GM23338 (cell line): ENCODE results near the gene ELAVL4. TPM values are rescaled to one million over a fixed set of nuclear protein-coding genes. Genes with fewer than 3 reads are reported as not detected.

ENCODE experiments used
- ATAC-seq: fragments of 200-7000 bp; cut with Tn5 transposase; 3 replicates; pipeline ENCODE4 v1.9.1; 2020
- DNase-seq: peaks from one replicate; pipeline ENCODE4 v3.0.0-alpha.2; 2015; ENCODE audit warnings: low spot score
- H2AFZ ChIP-seq: fragments of 200-600 bp; sonication (generic); 2 replicates; pipeline ENCODE4 v1.8.0; 2016; ENCODE audit warnings: antibody characterized with exemption, mild to moderate bottlenecking, moderate library complexity
- H3F3A ChIP-seq: fragments of 200-600 bp; sonication (generic); replicated peaks from 2 replicates; pipeline ENCODE4 v1.8.0; 2017; ENCODE audit warnings: antibody characterized with exemption, mixed run types, low read depth
- H3K27ac ChIP-seq: fragments of 200-600 bp; sonication (generic); 2 replicates; pipeline ENCODE4 v1.6.1; 2016; ENCODE audit warnings: low read depth
- H3K27me3 ChIP-seq: fragments of 200-600 bp; sonication (generic); 2 replicates; pipeline ENCODE4 v1.8.0; 2016; ENCODE audit warnings: mild to moderate bottlenecking, mixed run types, moderate library complexity; ENCODE audit not compliant: insufficient read depth
- H3K36me3 ChIP-seq: fragments of 200-600 bp; sonication (generic); 2 replicates; pipeline ENCODE4 v1.8.0; 2016; ENCODE audit warnings: mild to moderate bottlenecking; ENCODE audit not compliant: insufficient read depth
- H3K4me1 ChIP-seq: fragments of 200-600 bp; sonication (generic); 2 replicates; pipeline ENCODE4 v1.8.0; 2016; ENCODE audit warnings: mild to moderate bottlenecking, moderate library complexity; ENCODE audit not compliant: insufficient read depth
- H3K4me2 ChIP-seq: fragments of 200-600 bp; sonication (generic); 2 replicates; pipeline ENCODE4 v1.7.1; 2017; ENCODE audit warnings: mixed run types
- H3K4me3 ChIP-seq: fragments of 200-600 bp; sonication (generic); 2 replicates; pipeline ENCODE4 v1.6.1; 2016; ENCODE audit warnings: mixed run types
- H3K79me2 ChIP-seq: fragments of 200-600 bp; sonication (generic); replicated peaks from 2 replicates; pipeline ENCODE4 v1.8.0; 2017; ENCODE audit warnings: mild to moderate bottlenecking; ENCODE audit not compliant: insufficient read depth
- H3K9me2 ChIP-seq: fragments of 200-600 bp; sonication (generic); 2 replicates; pipeline ENCODE4 v1.8.0; 2017; ENCODE audit not compliant: insufficient read depth
- H4K20me1 ChIP-seq: fragments of 200-600 bp; sonication (generic); replicated peaks from 2 replicates; pipeline ENCODE4 v1.8.0; 2017; ENCODE audit warnings: mild to moderate bottlenecking; ENCODE audit not compliant: insufficient read depth
- H3K27ac Mint-ChIP-seq: 2 replicates; pipeline ENCODE4 v1.8.0; 2020; ENCODE audit warnings: inconsistent platforms, mild to moderate bottlenecking, moderate library complexity, mixed read lengths
- H3K27me3 Mint-ChIP-seq: 3 replicates; pipeline ENCODE4 v1.8.0; 2022; ENCODE audit warnings: low read depth, mild to moderate bottlenecking, moderate library complexity, mixed read lengths, inconsistent platforms; ENCODE audit not compliant: insufficient read depth, poor library complexity
- H3K36me3 Mint-ChIP-seq: 3 replicates; pipeline ENCODE4 v1.8.0; 2021; ENCODE audit warnings: low read depth, mild to moderate bottlenecking, inconsistent platforms, moderate library complexity, mixed read lengths
- H3K4me1 Mint-ChIP-seq: 3 replicates; pipeline ENCODE4 v1.8.0; 2020; ENCODE audit warnings: mild to moderate bottlenecking, inconsistent platforms, mixed read lengths
- H3K4me3 Mint-ChIP-seq: 3 replicates; pipeline ENCODE4 v1.8.0; 2021; ENCODE audit warnings: moderate library complexity, mild to moderate bottlenecking, inconsistent platforms, mixed read lengths
- H3K9me3 Mint-ChIP-seq: 3 replicates; pipeline ENCODE4 v1.8.0; 2020; ENCODE audit warnings: moderate library complexity, mild to moderate bottlenecking, inconsistent platforms, mixed read lengths
- EZH2 ChIP-seq: fragments of 200-600 bp; sonication (generic); IDR thresholded peaks from one replicate; pipeline ENCODE4 v1.8.0; 2017; ENCODE audit warnings: antibody characterized with exemption, mild to moderate bottlenecking, low read depth; ENCODE audit not compliant: unreplicated experiment
- EZH2phosphoT487 ChIP-seq: fragments of 200-600 bp; sonication (generic); IDR thresholded peaks from one replicate; pipeline ENCODE4 v1.8.1; 2018; ENCODE audit warnings: antibody characterized with exemption; ENCODE audit not compliant: unreplicated experiment
- JUNB ChIP-seq: IDR thresholded peaks from one replicate; pipeline ENCODE4 v1.6.1; 2016; ENCODE audit warnings: antibody characterized with exemption; ENCODE audit not compliant: unreplicated experiment
- POLR2AphosphoS5 ChIP-seq: IDR thresholded peaks from 2 replicates; pipeline ENCODE4 v1.6.1; 2016; ENCODE audit warnings: antibody characterized with exemption, low read depth
- ZNF114 ChIP-seq: fragments of 250-450 bp; sonication (Bioruptor Pico); IDR thresholded peaks from 2 replicates; pipeline ENCODE4 v1.5.0; 2020; ENCODE audit warnings: mild to moderate bottlenecking, moderate library complexity
- ZNF331 ChIP-seq: fragments of 250-450 bp; sonication (Bioruptor Pico); IDR thresholded peaks from 2 replicates; pipeline ENCODE4 v1.5.0; 2020; ENCODE audit warnings: low read depth, mild to moderate bottlenecking, moderate library complexity
- polyA plus RNA-seq: library from polyadenylated mRNA; unstranded; fragments of >200 nt; fragmentation: Nextera tagmentation; extraction: Ambion mirVana; gene quantifications from 2 replicates; pipeline ENCODE4 v1.2.1, GENCODE V29; 2016
- total RNA-seq: library from RNA; depleted of rRNA; stranded (reverse); fragments of >200 nt; shearing (Covaris generic); gene quantifications from 2 replicates; pipeline ENCODE4 v1.2.3, GENCODE V29; 2014
- TF ChIP-seq, protein P1 (sequence below), 2 experiments: fragments of 200-600 bp in 1 of 2; sonication (generic) in 1 of 2; conservative IDR thresholded peaks; 2 replicates each; pipeline versions ENCODE4 v1.5.1 to v1.6.1; 2016 to 2017; ENCODE audit warnings: antibody characterized with exemption in 2 of 2, low read depth in 2 of 2, mild to moderate bottlenecking in 2 of 2, moderate library complexity in 1 of 2
- TF ChIP-seq, protein P2 (sequence below): fragments of 250-450 bp; sonication (Bioruptor Pico); IDR thresholded peaks from 2 replicates; pipeline ENCODE4 v1.5.0; 2020; ENCODE audit warnings: mild to moderate bottlenecking, moderate library complexity
- TF ChIP-seq, protein P3 (sequence below): IDR thresholded peaks from 2 replicates; pipeline ENCODE4 v1.6.1; 2016; ENCODE audit warnings: antibody characterized with exemption

ELAVL4 gene
- total and polyA plus RNA-seq, 2 experiments from 2014 or later = 1.4 to 1.9 TPM

DNA sequence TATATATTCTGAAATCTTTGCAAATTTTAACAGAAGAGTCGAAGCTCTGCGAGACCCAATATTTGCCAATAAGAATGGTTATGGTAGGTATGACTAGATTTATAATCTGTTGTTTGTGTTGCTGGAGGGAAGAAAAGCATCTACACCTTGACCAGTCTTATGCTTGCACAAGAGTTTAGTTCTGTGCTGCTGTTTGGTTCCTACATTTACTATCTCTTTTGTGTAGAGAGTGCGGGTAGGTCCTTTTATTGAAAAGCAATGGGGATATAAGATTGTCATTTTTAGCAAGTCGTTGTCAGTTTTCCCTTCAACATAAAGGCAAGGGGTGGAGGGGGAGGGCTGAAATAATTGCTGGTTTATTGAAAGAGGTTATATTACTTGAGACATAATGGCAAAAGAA lies 396 bp downstream of the ELAVL4 start:
- Mint-ChIP-seq H3K36me3 (no peaks in the 10 kb centered on the region), H3K27me3 (no peaks in the 10 kb centered on the region), H3K4me1 (peaks cover 41% of the 10 kb centered on the region), H3K4me3 (no peak overlapping the region), H3K9me3 (no peaks in the 10 kb centered on the region), H3K27ac (no peak overlapping the region)
- H3K27me3 ChIP-seq = no peaks in the 10 kb centered on the region
- no peak overlapping the region for H3K27ac ChIP-seq
- H3F3A ChIP-seq = no peaks in the 10 kb centered on the region
- DNase-seq = no peak
- H4K20me1 ChIP-seq = no peaks in the 10 kb centered on the region
- no peak overlapping the region for H3K4me3 ChIP-seq
- no peaks in the 10 kb centered on the region for H3K9me2 ChIP-seq
- H3K36me3 ChIP-seq = no peaks in the 10 kb centered on the region
- peaks cover 34% of the 10 kb centered on the region for H3K4me1 ChIP-seq
- H3K4me2 ChIP-seq = no peak overlapping the region
- H2AFZ ChIP-seq = no peak overlapping the region
- TF ChIP-seq ZNF114 (CRISPR knock-in tag) = no peak
- no peak for TF ChIP-seq EZH2phosphoT487
- no peaks in the 10 kb centered on the region for H3K79me2 ChIP-seq
- no peak for ATAC-seq

DNA sequence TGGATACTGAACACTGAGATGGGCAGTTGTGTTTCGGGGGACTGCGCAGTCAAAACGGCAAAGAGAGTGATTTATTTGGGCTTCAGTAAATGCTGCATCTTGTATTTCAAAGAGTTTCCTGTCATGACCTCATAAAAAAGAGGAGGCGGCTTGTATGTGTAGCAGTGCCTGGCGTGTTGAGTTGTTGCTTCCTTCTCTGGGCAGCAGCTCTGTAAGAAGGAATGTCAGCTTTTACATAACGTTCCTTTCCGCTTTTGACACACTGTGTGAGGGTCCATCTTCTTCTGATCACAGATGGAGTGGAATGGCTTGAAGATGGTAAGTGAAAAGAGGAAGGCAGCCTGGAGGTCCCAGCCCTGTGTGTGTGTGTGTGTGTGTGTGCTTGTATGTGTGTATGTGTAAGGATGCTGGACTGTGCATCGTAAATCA lies 941 bp downstream of the ELAVL4 start:
- TF ChIP-seq JUNB (no peak), ZNF331 (CRISPR knock-in tag) (no peak), EZH2 (no peak)
- TF ChIP-seq, protein P1, sequence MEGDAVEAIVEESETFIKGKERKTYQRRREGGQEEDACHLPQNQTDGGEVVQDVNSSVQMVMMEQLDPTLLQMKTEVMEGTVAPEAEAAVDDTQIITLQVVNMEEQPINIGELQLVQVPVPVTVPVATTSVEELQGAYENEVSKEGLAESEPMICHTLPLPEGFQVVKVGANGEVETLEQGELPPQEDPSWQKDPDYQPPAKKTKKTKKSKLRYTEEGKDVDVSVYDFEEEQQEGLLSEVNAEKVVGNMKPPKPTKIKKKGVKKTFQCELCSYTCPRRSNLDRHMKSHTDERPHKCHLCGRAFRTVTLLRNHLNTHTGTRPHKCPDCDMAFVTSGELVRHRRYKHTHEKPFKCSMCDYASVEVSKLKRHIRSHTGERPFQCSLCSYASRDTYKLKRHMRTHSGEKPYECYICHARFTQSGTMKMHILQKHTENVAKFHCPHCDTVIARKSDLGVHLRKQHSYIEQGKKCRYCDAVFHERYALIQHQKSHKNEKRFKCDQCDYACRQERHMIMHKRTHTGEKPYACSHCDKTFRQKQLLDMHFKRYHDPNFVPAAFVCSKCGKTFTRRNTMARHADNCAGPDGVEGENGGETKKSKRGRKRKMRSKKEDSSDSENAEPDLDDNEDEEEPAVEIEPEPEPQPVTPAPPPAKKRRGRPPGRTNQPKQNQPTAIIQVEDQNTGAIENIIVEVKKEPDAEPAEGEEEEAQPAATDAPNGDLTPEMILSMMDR (conservative IDR thresholded peaks at IDR 0.05; ENCODE audit: low read depth in 2 of 2) = no peak
- Mint-ChIP-seq H3K27me3 (no peaks in the 10 kb centered on the region), H3K4me3 (no peak overlapping the region), H3K4me1 (peaks cover 41% of the 10 kb centered on the region), H3K9me3 (no peaks in the 10 kb centered on the region), H3K27ac (no peak overlapping the region), H3K36me3 (no peaks in the 10 kb centered on the region)
- Histone ChIP-seq H3K27me3 (no peaks in the 10 kb centered on the region), H3F3A (no peaks in the 10 kb centered on the region), H3K9me2 (no peaks in the 10 kb centered on the region), H3K4me1 (peaks cover 34% of the 10 kb centered on the region), H2AFZ (no peak overlapping the region), H3K4me3 (no peak overlapping the region), H3K79me2 (no peaks in the 10 kb centered on the region), H4K20me1 (no peaks in the 10 kb centered on the region), H3K27ac (no peak overlapping the region), H3K4me2 (no peak overlapping the region), H3K36me3 (no peaks in the 10 kb centered on the region)
- ATAC-seq = peak; percentile 23; the same call in 1 of the 3 replicates
- DNase-seq = peak; percentile 46

DNA sequence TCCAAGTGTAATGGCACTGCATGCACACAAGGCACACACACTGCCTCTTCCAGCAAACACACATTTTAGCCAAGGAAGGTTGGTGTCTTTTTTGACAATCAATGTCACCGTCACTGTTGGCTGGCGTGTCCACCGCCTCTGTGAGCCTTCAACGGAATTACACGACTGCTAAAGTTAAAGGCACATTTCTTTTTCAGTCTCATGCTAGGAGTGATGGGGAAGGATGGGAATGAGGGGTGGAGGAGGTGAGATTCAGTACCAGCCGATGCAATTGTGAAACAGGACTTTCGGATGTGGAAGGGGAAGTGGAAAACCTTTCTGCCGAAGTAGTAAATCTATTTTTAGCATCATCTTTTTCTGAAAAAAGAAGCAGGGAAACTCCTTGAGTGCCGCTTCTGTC lies 1.4 kb downstream of the ELAVL4 start:
- H2AFZ ChIP-seq = no peak overlapping the region
- no peaks in the 10 kb centered on the region for H3K9me2 ChIP-seq
- no peaks in the 10 kb centered on the region for H3F3A ChIP-seq
- 0 out of 2 replicates have a peak overlapping the region, but pooled peaks have one; percentile 11 for H3K4me2 ChIP-seq
- Mint-ChIP-seq H3K4me3 (no peak overlapping the region), H3K4me1 (peaks cover 41% of the 10 kb centered on the region), H3K27ac (no peak overlapping the region), H3K27me3 (no peaks in the 10 kb centered on the region), H3K9me3 (no peaks in the 10 kb centered on the region), H3K36me3 (no peaks in the 10 kb centered on the region)
- H3K79me2 ChIP-seq = no peaks in the 10 kb centered on the region
- no peaks in the 10 kb centered on the region for H3K36me3 ChIP-seq
- H3K27ac ChIP-seq = no peak overlapping the region
- H3K4me1 ChIP-seq = peaks cover 34% of the 10 kb centered on the region
- no peak overlapping the region for H3K4me3 ChIP-seq
- ATAC-seq = no peak
- H3K27me3 ChIP-seq = no peaks in the 10 kb centered on the region
- no peaks in the 10 kb centered on the region for H4K20me1 ChIP-seq
- DNase-seq = no peak
- no peak for TF ChIP-seq EZH2
- no peak for TF ChIP-seq POLR2AphosphoS5
- TF ChIP-seq, protein P2, sequence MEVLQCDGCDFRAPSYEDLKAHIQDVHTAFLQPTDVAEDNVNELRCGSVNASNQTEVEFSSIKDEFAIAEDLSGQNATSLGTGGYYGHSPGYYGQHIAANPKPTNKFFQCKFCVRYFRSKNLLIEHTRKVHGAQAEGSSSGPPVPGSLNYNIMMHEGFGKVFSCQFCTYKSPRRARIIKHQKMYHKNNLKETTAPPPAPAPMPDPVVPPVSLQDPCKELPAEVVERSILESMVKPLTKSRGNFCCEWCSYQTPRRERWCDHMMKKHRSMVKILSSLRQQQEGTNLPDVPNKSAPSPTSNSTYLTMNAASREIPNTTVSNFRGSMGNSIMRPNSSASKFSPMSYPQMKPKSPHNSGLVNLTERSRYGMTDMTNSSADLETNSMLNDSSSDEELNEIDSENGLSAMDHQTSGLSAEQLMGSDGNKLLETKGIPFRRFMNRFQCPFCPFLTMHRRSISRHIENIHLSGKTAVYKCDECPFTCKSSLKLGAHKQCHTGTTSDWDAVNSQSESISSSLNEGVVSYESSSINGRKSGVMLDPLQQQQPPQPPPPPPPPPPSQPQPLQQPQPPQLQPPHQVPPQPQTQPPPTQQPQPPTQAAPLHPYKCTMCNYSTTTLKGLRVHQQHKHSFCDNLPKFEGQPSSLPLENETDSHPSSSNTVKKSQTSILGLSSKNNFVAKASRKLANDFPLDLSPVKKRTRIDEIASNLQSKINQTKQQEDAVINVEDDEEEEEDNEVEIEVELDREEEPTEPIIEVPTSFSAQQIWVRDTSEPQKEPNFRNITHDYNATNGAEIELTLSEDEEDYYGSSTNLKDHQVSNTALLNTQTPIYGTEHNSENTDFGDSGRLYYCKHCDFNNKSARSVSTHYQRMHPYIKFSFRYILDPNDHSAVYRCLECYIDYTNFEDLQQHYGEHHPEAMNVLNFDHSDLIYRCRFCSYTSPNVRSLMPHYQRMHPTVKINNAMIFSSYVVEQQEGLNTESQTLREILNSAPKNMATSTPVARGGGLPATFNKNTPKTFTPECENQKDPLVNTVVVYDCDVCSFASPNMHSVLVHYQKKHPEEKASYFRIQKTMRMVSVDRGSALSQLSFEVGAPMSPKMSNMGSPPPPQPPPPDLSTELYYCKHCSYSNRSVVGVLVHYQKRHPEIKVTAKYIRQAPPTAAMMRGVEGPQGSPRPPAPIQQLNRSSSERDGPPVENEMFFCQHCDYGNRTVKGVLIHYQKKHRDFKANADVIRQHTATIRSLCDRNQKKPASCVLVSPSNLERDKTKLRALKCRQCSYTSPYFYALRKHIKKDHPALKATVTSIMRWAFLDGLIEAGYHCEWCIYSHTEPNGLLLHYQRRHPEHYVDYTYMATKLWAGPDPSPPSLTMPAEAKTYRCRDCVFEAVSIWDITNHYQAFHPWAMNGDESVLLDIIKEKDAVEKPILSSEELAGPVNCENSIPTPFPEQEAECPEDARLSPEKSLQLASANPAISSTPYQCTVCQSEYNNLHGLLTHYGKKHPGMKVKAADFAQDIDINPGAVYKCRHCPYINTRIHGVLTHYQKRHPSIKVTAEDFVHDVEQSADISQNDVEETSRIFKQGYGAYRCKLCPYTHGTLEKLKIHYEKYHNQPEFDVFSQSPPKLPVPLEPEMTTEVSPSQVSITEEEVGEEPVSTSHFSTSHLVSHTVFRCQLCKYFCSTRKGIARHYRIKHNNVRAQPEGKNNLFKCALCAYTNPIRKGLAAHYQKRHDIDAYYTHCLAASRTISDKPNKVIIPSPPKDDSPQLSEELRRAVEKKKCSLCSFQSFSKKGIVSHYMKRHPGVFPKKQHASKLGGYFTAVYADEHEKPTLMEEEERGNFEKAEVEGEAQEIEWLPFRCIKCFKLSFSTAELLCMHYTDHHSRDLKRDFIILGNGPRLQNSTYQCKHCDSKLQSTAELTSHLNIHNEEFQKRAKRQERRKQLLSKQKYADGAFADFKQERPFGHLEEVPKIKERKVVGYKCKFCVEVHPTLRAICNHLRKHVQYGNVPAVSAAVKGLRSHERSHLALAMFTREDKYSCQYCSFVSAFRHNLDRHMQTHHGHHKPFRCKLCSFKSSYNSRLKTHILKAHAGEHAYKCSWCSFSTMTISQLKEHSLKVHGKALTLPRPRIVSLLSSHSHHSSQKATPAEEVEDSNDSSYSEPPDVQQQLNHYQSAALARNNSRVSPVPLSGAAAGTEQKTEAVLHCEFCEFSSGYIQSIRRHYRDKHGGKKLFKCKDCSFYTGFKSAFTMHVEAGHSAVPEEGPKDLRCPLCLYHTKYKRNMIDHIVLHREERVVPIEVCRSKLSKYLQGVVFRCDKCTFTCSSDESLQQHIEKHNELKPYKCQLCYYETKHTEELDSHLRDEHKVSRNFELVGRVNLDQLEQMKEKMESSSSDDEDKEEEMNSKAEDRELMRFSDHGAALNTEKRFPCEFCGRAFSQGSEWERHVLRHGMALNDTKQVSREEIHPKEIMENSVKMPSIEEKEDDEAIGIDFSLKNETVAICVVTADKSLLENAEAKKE (CRISPR knock-in tag) = no peak
- TF ChIP-seq, protein P3, sequence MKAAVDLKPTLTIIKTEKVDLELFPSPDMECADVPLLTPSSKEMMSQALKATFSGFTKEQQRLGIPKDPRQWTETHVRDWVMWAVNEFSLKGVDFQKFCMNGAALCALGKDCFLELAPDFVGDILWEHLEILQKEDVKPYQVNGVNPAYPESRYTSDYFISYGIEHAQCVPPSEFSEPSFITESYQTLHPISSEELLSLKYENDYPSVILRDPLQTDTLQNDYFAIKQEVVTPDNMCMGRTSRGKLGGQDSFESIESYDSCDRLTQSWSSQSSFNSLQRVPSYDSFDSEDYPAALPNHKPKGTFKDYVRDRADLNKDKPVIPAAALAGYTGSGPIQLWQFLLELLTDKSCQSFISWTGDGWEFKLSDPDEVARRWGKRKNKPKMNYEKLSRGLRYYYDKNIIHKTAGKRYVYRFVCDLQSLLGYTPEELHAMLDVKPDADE = no peak
- TF ChIP-seq ZNF114 (CRISPR knock-in tag) = no peak
